Chondrocyte (in vitro differentiated cells): ENCODE data around the gene GRID2. TPM values are rescaled to one million over a fixed set of nuclear protein-coding genes. Genes with fewer than 3 reads are reported as not detected.

ENCODE experiments used
- DNase-seq: peaks from one replicate; pipeline ENCODE4 v3.0.0; 2021; ENCODE audit warnings: mixed read lengths, low spot score
- H3K27ac Mint-ChIP-seq: one replicate; pipeline ENCODE4 v1.8.0; 2021; ENCODE audit warnings: mild to moderate bottlenecking, moderate library complexity, mixed read lengths; ENCODE audit not compliant: unreplicated experiment
- H3K27me3 Mint-ChIP-seq: 2 replicates; pipeline ENCODE4 v1.8.0; 2021; ENCODE audit warnings: low read depth, mixed read lengths
- H3K36me3 Mint-ChIP-seq: 2 replicates; pipeline ENCODE4 v1.8.0; 2021; ENCODE audit warnings: low read depth, mixed read lengths
- H3K4me1 Mint-ChIP-seq: 2 replicates; pipeline ENCODE4 v1.8.0; 2021; ENCODE audit warnings: low read depth, mild to moderate bottlenecking, mixed read lengths
- H3K4me3 Mint-ChIP-seq: one replicate; pipeline ENCODE4 v1.8.0; 2021; ENCODE audit warnings: mild to moderate bottlenecking, moderate library complexity, mixed read lengths; ENCODE audit not compliant: unreplicated experiment
- H3K9me3 Mint-ChIP-seq: 2 replicates; pipeline ENCODE4 v1.8.0; 2021; ENCODE audit warnings: low read depth, mixed read lengths
- CTCF ChIP-seq: fragments of 200-600 bp; sonication (generic); IDR thresholded peaks from 2 replicates; pipeline ENCODE4 v1.5.0; 2021; ENCODE audit warnings: antibody characterized with exemption, mild to moderate bottlenecking, moderate library complexity
- total RNA-seq: library from RNA; stranded (reverse); gene quantifications from 3 replicates; pipeline ENCODE4 v1.2.1, GENCODE V29; 2021

Gene GRID2
- total RNA-seq, 1 donor from 2014 or later = not detected

DNA sequence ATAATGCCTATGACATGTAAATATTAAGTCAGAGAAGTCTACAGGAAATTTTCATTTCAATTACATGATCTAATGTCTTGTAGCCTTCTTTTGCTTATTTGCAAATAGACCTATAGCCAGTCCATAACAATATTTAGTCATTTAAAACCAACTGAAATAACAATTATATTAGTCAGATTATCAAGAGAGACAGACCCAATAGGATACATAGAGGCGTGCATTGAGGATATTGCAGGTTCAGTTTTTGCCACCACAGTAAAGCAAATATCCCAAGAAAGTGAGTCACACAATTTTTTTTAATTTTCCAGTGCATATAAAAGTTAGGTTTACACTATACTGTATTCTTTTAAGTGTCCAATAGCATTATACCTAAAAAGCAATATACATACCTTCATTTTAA lies 1175.0 kb downstream of the GRID2 start:
- Mint-ChIP-seq H3K4me3 (no peak overlapping the region), H3K27me3 (peaks cover 2% of the 10 kb centered on the region), H3K27ac (no peak overlapping the region), H3K36me3 (no peaks in the 10 kb centered on the region), H3K4me1 (no peaks in the 10 kb centered on the region), H3K9me3 (no peaks in the 10 kb centered on the region)
- DNase-seq = no peak
- no peak for TF ChIP-seq CTCF

DNA sequence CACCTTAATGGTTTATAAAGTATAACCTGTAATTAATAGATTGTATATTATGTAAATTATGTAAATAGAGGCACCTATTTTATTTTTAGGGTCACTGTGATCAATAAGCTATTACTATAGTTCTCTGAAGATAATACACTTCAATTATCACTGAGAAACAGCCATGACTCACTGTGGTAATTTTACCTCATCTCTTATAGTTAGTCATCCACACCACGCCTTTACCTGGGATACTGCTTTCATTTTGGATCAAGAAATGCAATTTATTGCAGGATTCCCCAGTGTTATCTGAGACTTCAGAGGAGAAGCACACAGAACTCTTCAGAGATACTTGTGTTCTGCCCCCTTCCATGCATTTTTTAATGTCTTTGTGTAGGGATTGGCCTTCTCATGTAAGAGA lies 1176.7 kb downstream of the GRID2 start:
- Mint-ChIP-seq H3K27ac (no peak overlapping the region), H3K9me3 (peaks cover 5% of the 10 kb centered on the region), H3K4me1 (no peaks in the 10 kb centered on the region), H3K4me3 (no peak overlapping the region), H3K36me3 (no peaks in the 10 kb centered on the region), H3K27me3 (peaks cover 2% of the 10 kb centered on the region)
- DNase-seq = no peak
- no peak for TF ChIP-seq CTCF

- no peak overlapping the region for H3K27ac Mint-ChIP-seq
- H3K27me3 Mint-ChIP-seq = peaks cover 9% of the 10 kb centered on the region
- no peaks in the 10 kb centered on the region for H3K9me3 Mint-ChIP-seq
- no peaks in the 10 kb centered on the region for H3K36me3 Mint-ChIP-seq
- no peak overlapping the region for H3K4me3 Mint-ChIP-seq
- no peak for TF ChIP-seq CTCF
- no peak for DNase-seq
- H3K4me1 Mint-ChIP-seq = no peaks in the 10 kb centered on the region
These were observed 1191.6 kb downstream of the GRID2 start for GRCh38 chr4:93495346-93495745.

DNA sequence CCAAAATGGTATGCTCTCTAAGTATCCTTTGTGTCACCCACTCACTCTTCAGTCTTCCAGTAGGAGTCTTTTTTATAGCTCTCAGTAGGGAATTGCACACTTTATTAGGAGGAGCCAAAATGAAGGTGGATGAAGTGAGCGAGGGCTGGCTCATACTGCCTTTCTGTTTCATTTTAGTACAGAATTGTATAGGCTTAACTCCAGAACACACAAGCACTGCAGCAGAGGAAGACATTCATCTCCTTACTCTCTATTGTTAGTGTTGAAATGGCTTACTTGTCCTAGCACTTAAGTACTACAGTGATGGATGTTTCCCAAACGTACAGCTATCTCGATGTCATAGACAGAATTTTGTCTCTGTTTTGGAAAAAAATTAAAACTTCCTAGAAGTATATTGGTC lies 1197.5 kb downstream of the GRID2 start:
- Mint-ChIP-seq H3K4me1 (no peaks in the 10 kb centered on the region), H3K9me3 (no peaks in the 10 kb centered on the region), H3K36me3 (no peaks in the 10 kb centered on the region), H3K27ac (no peak overlapping the region), H3K27me3 (peaks cover 16% of the 10 kb centered on the region), H3K4me3 (no peak overlapping the region)
- DNase-seq = no peak
- no peak for TF ChIP-seq CTCF

DNA sequence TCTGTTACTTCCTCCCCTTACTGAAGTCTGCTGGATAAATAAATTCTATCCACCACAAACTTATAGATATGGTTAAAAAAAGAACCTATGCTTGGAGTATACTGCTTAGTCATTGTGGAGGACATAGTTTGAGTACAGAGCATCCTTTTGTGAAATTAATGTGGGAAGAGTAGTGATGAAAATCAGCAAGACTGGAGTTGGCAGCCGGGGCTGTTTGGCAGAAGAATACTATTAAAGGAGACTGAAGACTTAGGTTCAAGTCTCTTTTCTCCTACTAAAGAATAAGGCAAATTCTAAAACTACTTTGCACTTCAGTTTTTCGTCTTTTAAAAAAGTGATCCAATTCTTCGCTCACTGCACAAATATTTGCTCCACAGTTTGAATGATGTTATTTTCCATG lies 1198.2 kb downstream of the GRID2 start:
- no peaks in the 10 kb centered on the region for H3K36me3 Mint-ChIP-seq
- no peak for DNase-seq

More for the DNA sequence above, 1198.2 kb downstream of the GRID2 start:
- Mint-ChIP-seq H3K9me3 (no peaks in the 10 kb centered on the region), H3K4me3 (no peak overlapping the region), H3K4me1 (no peaks in the 10 kb centered on the region), H3K27ac (no peak overlapping the region), H3K27me3 (peaks cover 15% of the 10 kb centered on the region)
- no peak for TF ChIP-seq CTCF
